K562 (cell line): Measurements from ENCODE around the gene PUS3. TPM values are rescaled to one million over a fixed set of nuclear protein-coding genes. Genes with fewer than 3 reads are reported as not detected.
A peak's percentile ranks its signal among the peaks of the same experiment; 100 is the strongest.

Experiments used
- ARNT ChIP-seq, 2 experiments: fragments of 450-650 bp; IDR thresholded peaks; 2 replicates each; pipeline ENCODE4 v1.6.1; 2016; ENCODE audit warnings: mild to moderate bottlenecking in 1 of 2
- CREBBP ChIP-seq: IDR thresholded peaks from one replicate; pipeline ENCODE4 v1.6.1; 2012; ENCODE audit warnings: low read depth, mild to moderate bottlenecking, control low read depth, inconsistent platforms, low read length
- FOXK2 ChIP-seq, 2 experiments: fragments of 450-650 bp; IDR thresholded peaks in 1 of 2; conservative IDR thresholded peaks in 1 of 2; 2 replicates each; pipeline ENCODE4 v1.6.1; 2016; ENCODE audit warnings: low read depth in 2 of 2, mild to moderate bottlenecking in 1 of 2
- HEY1 ChIP-seq: fragments of 250-450 bp; sonication (Bioruptor Pico); IDR thresholded peaks from 2 replicates; pipeline ENCODE4 v1.5.0; 2020; ENCODE audit warnings: mild to moderate bottlenecking, moderate library complexity, borderline replicate concordance
- RUNX1 ChIP-seq: sonication (generic); IDR thresholded peaks from 2 replicates; pipeline ENCODE4 v1.6.1; 2016; ENCODE audit warnings: antibody characterized with exemption, low read depth
- SMARCE1 ChIP-seq: fragments of 450-650 bp; IDR thresholded peaks from 2 replicates; pipeline ENCODE4 v1.7.1; 2016; ENCODE audit warnings: mild to moderate bottlenecking
- TOE1 ChIP-seq, 2 experiments: fragments of 450-650 bp in 1 of 2; sonication (generic) in 1 of 2; formaldehyde crosslinking in 1 of 2; IDR thresholded peaks; 2 replicates each; pipeline versions ENCODE4 v1.7.1 to v1.8.0; 2016 to 2022; ENCODE audit warnings: borderline replicate concordance in 2 of 2, mild to moderate bottlenecking in 2 of 2, antibody characterized with exemption in 1 of 2, inconsistent platforms in 1 of 2, low read depth in 1 of 2, missing genetic modification reagents in 1 of 2, moderate library complexity in 1 of 2
- ZFPM2 ChIP-seq: fragments of 250-450 bp; sonication (Bioruptor Pico); IDR thresholded peaks from 2 replicates; pipeline ENCODE4 v1.5.1; 2022; ENCODE audit warnings: mild to moderate bottlenecking
- ZNF143 ChIP-seq: sonication (generic); formaldehyde crosslinking; IDR thresholded peaks from 2 replicates; pipeline ENCODE4 v1.9.0; 2022; ENCODE audit warnings: mild to moderate bottlenecking, missing genetic modification reagents
- ZNF253 ChIP-seq: fragments of 250-450 bp; sonication (Bioruptor Pico); conservative IDR thresholded peaks from 2 replicates; pipeline ENCODE4 v1.6.1; 2021; ENCODE audit warnings: mild to moderate bottlenecking
- ZNF431 ChIP-seq: sonication (generic); formaldehyde crosslinking; IDR thresholded peaks from 2 replicates; pipeline ENCODE4 v1.8.0; 2022; ENCODE audit warnings: mild to moderate bottlenecking, missing genetic modification reagents
- polyA plus RNA-seq, 8 experiments: library from polyadenylated mRNA; depleted of rRNA in 4 of 8; stranded (reverse) in 5 of 8; unstranded in 3 of 8; fragments of >200 nt; fragmentation: Nextera tagmentation in 2 of 8; fragmentation: Illumina TruSeq in 1 of 8; extraction: Ambion mirVana in 2 of 8; extraction: Trizol in 1 of 8; gene quantifications; 2 replicates each; pipeline versions ENCODE4 v1.2.1 to v1.2.3, GENCODE V29; 2011 to 2014; ENCODE audit warnings: inconsistent platforms in 1 of 8, missing spikeins in 1 of 8
- total RNA-seq, 7 experiments: library from RNA; depleted of rRNA in 6 of 7; stranded (reverse); fragments of >200 nt in 6 of 7; fragmentation: Illumina TruSeq in 2 of 7; extraction: Trizol in 2 of 7; gene quantifications; 2 replicates each; pipeline versions ENCODE4 v1.2.1 to v1.2.3, GENCODE V29; 2011 to 2021; ENCODE audit warnings: low replicate concordance in 1 of 7
- TF ChIP-seq, protein P1 (sequence below): fragments of 450-650 bp; IDR thresholded peaks from 2 replicates; pipeline ENCODE4 v1.6.1; 2016; ENCODE audit warnings: antibody characterized with exemption
- TF ChIP-seq, protein P2 (sequence below): fragments of 450-650 bp; formaldehyde crosslinking; IDR thresholded peaks from 2 replicates; pipeline ENCODE4 v1.4.0; 2022; ENCODE audit warnings: missing genetic modification characterization
- TF ChIP-seq, protein P3 (sequence below): fragments of 450-650 bp; IDR thresholded peaks from 2 replicates; pipeline ENCODE4 v1.6.1; 2016; ENCODE audit warnings: mild to moderate bottlenecking
- TF ChIP-seq, protein P4 (sequence below): fragments of 150-350 bp; IDR thresholded peaks from 2 replicates; pipeline ENCODE4 v1.6.1; 2014; ENCODE audit warnings: low read depth, mild to moderate bottlenecking, low read length, borderline replicate concordance

The PUS3 gene
- total and polyA plus RNA-seq, 9 of the 15 experiments (the other 6 are each of a cell fraction or from before 2014, with no cell fraction given): 16.5 to 49.2 (median 35.9) TPM

DNA sequence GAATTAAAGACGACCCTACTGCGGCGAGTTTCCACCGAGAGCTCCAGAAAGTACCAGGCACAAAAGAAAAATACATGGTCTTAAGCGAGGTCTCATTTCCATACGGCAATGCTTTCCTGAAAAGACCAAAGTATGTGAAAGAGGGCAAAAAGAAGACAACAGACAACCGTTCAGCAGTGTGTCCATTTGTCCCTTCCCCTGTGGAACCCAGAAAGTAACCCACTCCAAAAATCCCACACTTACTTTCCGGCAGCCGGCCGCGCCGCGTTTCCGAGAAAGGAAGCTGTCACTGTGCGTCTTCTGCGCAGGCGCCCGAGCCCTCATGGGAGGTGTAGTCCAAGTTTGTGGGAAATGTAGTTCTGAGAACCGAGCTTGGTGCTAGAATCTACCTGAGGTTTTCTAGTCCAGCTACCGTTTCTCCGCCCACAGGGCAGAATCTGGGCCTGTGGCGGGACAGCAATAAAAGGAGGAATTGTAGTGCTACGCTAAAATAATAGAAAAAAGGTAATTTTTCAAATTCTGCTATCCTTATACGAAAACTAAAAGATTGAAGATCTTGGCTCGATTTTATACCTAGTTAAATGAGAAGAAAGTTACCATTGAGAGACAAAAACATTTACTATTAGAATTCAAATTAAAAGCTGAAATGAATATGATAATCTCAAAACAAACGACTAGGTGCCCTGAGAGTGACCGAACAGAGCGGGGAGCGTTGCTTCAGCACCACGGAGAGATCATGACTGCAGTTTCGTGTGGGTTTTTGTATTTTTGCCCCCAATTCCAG is at the start of gene PUS3 (continued):
- TF ChIP-seq, protein P1, sequence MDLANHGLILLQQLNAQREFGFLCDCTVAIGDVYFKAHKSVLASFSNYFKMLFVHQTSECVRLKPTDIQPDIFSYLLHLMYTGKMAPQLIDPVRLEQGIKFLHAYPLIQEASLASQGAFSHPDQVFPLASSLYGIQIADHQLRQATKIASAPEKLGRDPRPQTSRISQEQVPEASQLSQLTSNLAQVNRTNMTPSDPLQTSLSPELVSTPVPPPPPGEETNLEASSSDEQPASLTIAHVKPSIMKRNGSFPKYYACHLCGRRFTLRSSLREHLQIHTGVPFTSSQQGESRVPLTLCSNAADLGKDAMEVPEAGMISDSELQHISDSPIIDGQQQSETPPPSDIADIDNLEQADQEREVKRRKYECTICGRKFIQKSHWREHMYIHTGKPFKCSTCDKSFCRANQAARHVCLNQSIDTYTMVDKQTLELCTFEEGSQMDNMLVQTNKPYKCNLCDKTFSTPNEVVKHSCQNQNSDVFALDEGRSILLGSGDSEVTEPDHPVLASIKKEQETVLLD: peak; percentile 87
- peak; percentile 30; the same call in 1 of the 2 replicates for TF ChIP-seq TOE1 (IDR thresholded peaks at IDR 0.05; ENCODE audit: borderline replicate concordance)
- no peak for TF ChIP-seq TOE1 (CRISPR knock-in tag; IDR thresholded peaks at IDR 0.05; ENCODE audit: borderline replicate concordance, low read depth)
- TF ChIP-seq ZFPM2 (CRISPR knock-in tag): no peak
- TF ChIP-seq ZNF143 (CRISPR knock-in tag): peak; percentile 84
- TF ChIP-seq, protein P2, sequence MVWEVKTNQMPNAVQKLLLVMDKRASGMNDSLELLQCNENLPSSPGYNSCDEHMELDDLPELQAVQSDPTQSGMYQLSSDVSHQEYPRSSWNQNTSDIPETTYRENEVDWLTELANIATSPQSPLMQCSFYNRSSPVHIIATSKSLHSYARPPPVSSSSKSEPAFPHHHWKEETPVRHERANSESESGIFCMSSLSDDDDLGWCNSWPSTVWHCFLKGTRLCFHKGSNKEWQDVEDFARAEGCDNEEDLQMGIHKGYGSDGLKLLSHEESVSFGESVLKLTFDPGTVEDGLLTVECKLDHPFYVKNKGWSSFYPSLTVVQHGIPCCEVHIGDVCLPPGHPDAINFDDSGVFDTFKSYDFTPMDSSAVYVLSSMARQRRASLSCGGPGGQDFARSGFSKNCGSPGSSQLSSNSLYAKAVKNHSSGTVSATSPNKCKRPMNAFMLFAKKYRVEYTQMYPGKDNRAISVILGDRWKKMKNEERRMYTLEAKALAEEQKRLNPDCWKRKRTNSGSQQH (CRISPR knock-in tag): no peak
- TF ChIP-seq ZNF431 (CRISPR knock-in tag): no peak
- TF ChIP-seq, protein P3, sequence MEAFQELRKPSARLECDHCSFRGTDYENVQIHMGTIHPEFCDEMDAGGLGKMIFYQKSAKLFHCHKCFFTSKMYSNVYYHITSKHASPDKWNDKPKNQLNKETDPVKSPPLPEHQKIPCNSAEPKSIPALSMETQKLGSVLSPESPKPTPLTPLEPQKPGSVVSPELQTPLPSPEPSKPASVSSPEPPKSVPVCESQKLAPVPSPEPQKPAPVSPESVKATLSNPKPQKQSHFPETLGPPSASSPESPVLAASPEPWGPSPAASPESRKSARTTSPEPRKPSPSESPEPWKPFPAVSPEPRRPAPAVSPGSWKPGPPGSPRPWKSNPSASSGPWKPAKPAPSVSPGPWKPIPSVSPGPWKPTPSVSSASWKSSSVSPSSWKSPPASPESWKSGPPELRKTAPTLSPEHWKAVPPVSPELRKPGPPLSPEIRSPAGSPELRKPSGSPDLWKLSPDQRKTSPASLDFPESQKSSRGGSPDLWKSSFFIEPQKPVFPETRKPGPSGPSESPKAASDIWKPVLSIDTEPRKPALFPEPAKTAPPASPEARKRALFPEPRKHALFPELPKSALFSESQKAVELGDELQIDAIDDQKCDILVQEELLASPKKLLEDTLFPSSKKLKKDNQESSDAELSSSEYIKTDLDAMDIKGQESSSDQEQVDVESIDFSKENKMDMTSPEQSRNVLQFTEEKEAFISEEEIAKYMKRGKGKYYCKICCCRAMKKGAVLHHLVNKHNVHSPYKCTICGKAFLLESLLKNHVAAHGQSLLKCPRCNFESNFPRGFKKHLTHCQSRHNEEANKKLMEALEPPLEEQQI: no peak
- TF ChIP-seq, protein P4, sequence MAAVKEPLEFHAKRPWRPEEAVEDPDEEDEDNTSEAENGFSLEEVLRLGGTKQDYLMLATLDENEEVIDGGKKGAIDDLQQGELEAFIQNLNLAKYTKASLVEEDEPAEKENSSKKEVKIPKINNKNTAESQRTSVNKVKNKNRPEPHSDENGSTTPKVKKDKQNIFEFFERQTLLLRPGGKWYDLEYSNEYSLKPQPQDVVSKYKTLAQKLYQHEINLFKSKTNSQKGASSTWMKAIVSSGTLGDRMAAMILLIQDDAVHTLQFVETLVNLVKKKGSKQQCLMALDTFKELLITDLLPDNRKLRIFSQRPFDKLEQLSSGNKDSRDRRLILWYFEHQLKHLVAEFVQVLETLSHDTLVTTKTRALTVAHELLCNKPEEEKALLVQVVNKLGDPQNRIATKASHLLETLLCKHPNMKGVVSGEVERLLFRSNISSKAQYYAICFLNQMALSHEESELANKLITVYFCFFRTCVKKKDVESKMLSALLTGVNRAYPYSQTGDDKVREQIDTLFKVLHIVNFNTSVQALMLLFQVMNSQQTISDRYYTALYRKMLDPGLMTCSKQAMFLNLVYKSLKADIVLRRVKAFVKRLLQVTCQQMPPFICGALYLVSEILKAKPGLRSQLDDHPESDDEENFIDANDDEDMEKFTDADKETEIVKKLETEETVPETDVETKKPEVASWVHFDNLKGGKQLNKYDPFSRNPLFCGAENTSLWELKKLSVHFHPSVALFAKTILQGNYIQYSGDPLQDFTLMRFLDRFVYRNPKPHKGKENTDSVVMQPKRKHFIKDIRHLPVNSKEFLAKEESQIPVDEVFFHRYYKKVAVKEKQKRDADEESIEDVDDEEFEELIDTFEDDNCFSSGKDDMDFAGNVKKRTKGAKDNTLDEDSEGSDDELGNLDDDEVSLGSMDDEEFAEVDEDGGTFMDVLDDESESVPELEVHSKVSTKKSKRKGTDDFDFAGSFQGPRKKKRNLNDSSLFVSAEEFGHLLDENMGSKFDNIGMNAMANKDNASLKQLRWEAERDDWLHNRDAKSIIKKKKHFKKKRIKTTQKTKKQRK: no peak
- TF ChIP-seq RUNX1: 0 out of 2 replicates have a peak, but pooled peaks have one; percentile 19
- no peak; a peak in 1 of 4 replicates for TF ChIP-seq FOXK2 (conservative IDR thresholded peaks at IDR 0.05 in 1 of 2, IDR thresholded peaks at IDR 0.05 in 1 of 2; ENCODE audit: low read depth in 2 of 2)
- no peak for TF ChIP-seq HEY1 (CRISPR knock-in tag)
- no peak for TF ChIP-seq ARNT (IDR thresholded peaks at IDR 0.05)
- TF ChIP-seq ZNF253 (CRISPR knock-in tag): no peak
- TF ChIP-seq SMARCE1: no peak
- TF ChIP-seq CREBBP: no peak
